Type B pancreatic cell (in vitro differentiated cells): Measurements from ENCODE around the gene CCSER2. TPM values are rescaled to one million over a fixed set of nuclear protein-coding genes. Genes with fewer than 3 reads are reported as not detected.
A peak's percentile ranks its signal among the peaks of the same experiment; 100 is the strongest.

Source experiments
- DNase-seq: peaks from one replicate; pipeline ENCODE4 v3.0.0; 2021; ENCODE audit warnings: mixed read lengths; ENCODE audit not compliant: unreplicated experiment; ENCODE audit errors: extremely low spot score
- H3K27ac Mint-ChIP-seq: 2 replicates; pipeline ENCODE4 v1.8.0; 2021; ENCODE audit warnings: mild to moderate bottlenecking, mixed read lengths
- H3K27me3 Mint-ChIP-seq: 2 replicates; pipeline ENCODE4 v1.8.0; 2021; ENCODE audit warnings: mixed read lengths
- H3K36me3 Mint-ChIP-seq: 2 replicates; pipeline ENCODE4 v1.8.0; 2021; ENCODE audit warnings: mixed read lengths
- H3K4me1 Mint-ChIP-seq: one replicate; pipeline ENCODE4 v1.8.0; 2021; ENCODE audit warnings: mixed read lengths; ENCODE audit not compliant: unreplicated experiment
- H3K4me3 Mint-ChIP-seq: 2 replicates; pipeline ENCODE4 v1.8.0; 2021; ENCODE audit warnings: mild to moderate bottlenecking, mixed read lengths
- H3K9me3 Mint-ChIP-seq: 2 replicates; pipeline ENCODE4 v1.8.0; 2021; ENCODE audit warnings: mixed read lengths
- total RNA-seq: library from RNA; stranded (reverse); gene quantifications from 2 replicates; pipeline ENCODE4 v1.2.1, GENCODE V29; 2021; ENCODE audit warnings: low replicate concordance
- TF ChIP-seq, protein P1 (sequence below): fragments of 200-600 bp; sonication (generic); conservative IDR thresholded peaks from 2 replicates; pipeline ENCODE4 v1.5.0; 2021; ENCODE audit warnings: antibody characterized with exemption, mild to moderate bottlenecking

Gene CCSER2
- total RNA-seq, 1 donor from 2014 or later, result 43.9 TPM

DNA sequence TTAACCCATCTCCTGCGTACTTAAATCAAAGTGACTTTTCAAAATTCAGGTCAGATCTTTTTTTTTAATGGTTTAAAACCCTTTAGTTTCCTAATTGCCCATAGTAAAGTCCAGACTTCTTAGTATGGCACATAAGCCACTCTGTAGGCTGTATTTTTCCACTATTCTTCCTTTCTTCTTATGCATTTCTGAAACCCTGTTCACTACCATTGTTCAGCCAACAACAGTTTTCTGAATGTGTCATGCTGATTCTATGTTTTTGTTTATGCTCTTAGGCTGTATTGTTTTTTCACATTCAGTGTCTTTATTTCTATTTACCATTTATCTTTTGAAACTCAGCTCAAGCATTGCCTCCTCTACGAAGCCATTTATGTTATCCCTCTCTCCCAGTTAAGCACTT, 26.7 kb downstream of the CCSER2 start:
- DNase-seq, result no peak
- Mint-ChIP-seq H3K4me3 (no peak overlapping the region), H3K4me1 (peaks cover 29% of the 10 kb centered on the region), H3K36me3 (peaks cover 6% of the 10 kb centered on the region), H3K27ac (no peak overlapping the region), H3K27me3 (no peaks in the 10 kb centered on the region), H3K9me3 (no peaks in the 10 kb centered on the region)
- TF ChIP-seq, protein P1, sequence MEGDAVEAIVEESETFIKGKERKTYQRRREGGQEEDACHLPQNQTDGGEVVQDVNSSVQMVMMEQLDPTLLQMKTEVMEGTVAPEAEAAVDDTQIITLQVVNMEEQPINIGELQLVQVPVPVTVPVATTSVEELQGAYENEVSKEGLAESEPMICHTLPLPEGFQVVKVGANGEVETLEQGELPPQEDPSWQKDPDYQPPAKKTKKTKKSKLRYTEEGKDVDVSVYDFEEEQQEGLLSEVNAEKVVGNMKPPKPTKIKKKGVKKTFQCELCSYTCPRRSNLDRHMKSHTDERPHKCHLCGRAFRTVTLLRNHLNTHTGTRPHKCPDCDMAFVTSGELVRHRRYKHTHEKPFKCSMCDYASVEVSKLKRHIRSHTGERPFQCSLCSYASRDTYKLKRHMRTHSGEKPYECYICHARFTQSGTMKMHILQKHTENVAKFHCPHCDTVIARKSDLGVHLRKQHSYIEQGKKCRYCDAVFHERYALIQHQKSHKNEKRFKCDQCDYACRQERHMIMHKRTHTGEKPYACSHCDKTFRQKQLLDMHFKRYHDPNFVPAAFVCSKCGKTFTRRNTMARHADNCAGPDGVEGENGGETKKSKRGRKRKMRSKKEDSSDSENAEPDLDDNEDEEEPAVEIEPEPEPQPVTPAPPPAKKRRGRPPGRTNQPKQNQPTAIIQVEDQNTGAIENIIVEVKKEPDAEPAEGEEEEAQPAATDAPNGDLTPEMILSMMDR, result no peak

DNA sequence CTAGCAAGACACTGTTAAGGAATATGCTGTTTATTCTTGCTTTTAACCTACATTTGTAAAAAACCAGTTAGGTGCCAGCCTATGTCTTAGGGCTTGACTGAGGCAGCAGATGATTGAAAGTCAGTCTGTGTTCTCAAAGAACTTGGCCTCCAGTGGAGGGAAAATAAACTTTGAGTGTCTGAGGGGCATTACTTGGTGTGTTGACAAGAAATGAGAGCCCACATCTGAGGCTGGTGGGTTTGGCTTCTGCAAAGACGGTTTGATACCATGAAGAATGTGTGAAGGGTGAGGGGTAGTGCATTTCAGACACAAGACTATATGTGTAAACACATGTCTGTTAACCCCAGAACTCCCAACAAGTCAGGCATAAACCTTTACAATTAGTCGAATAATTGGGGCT, 28.5 kb downstream of the CCSER2 start:
- no peak overlapping the region for H3K27ac Mint-ChIP-seq
- TF ChIP-seq, protein P1, result no peak
- peaks cover 40% of the 10 kb centered on the region for H3K4me1 Mint-ChIP-seq
- DNase-seq, result no peak
- no peaks in the 10 kb centered on the region for H3K27me3 Mint-ChIP-seq
- H3K4me3 Mint-ChIP-seq, result no peak overlapping the region
- H3K36me3 Mint-ChIP-seq, result peaks cover 3% of the 10 kb centered on the region
- H3K9me3 Mint-ChIP-seq, result no peaks in the 10 kb centered on the region

DNA sequence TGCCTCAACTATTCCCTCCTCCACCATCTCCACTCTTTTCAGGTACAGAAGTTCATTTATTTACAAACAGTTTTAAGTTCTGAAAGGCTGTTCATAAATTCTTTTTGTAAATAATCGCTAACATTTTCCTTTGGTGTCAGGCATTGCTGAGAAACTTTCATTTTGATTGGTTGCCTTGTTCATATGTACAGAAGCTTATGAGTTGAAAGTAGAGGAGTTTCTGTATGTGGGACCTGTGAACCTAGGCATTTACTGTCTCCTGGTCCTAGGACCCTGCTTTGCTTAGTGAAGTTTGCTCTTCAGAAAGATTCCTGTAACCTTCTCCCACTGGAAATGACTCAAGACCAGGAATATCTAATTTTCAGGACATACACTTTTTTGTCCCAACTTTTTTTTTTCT, 30.4 kb downstream of the CCSER2 start:
- H3K4me1 Mint-ChIP-seq, result peaks cover 37% of the 10 kb centered on the region
- H3K9me3 Mint-ChIP-seq, result no peaks in the 10 kb centered on the region
- no peak for DNase-seq
- peaks cover 3% of the 10 kb centered on the region for H3K36me3 Mint-ChIP-seq
- no peak overlapping the region for H3K27ac Mint-ChIP-seq
- H3K4me3 Mint-ChIP-seq, result no peak overlapping the region
- H3K27me3 Mint-ChIP-seq, result no peaks in the 10 kb centered on the region
- TF ChIP-seq, protein P1, result no peak

DNA sequence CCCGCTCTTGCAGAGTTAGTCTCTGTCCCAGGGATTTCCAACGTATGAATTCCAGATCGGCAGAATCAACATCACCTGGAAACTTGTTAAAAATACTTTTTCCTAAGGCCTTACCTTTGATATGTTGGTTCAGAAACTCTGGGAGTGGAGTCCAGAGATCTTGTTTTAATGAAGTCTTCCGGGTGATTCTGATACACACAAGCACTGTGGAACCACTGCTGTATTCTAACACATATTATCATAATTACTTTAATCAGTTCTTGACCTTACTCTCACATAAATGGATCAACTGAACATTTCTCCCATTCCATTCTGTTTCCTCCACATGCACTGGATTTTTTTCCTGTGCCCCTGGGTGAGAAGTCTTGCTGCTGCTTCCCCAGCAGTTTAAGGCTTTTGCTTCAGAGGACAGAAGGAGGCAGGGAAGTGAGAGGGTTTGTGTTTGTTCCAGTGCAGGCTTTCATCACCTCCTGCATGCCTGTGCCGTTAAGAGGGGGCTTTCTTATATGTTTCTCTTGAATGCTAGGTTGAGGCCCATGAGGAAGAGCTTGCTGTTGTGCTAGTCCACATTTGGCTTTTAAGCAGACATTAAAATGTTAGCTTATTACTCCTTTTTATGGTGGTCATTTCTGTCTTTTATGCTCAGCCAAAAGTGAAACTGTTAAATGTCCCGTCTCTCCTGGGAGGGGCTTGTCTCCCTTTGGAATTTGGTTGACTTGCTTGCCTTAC, 32.4 kb downstream of the CCSER2 start:
- H3K27ac Mint-ChIP-seq, result peak overlapping the region; percentile 75
- H3K4me1 Mint-ChIP-seq, result peaks cover 23% of the 10 kb centered on the region
- peak overlapping the region; percentile 31 for H3K4me3 Mint-ChIP-seq

DNA sequence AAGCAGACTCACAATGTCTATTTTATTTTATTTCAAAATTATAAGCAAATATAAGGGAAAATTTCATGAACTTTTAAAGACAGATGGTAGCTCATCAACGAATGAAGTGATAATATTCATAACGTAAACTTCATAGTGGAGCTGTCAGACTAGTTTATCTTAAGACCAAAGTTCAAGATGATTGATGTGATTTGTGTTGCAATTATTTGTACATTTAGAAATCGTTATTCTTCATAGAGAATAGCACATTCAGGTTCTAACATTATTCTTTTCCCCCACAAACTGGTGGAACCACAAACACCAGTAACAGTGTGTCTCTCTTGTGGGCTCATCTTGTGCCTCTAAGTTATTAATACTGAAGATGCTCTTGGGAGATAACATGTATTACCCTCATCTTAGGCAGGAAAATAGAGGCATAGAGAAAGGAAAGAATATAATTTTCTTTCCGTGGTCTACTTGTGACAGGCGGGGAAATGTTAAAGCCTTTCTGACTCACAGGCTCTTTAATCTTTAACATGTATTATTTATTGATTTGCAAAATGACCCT, 37.0 kb downstream of the CCSER2 start:
- Mint-ChIP-seq H3K4me1 (peaks cover 19% of the 10 kb centered on the region), H3K27ac (no peak overlapping the region), H3K27me3 (no peaks in the 10 kb centered on the region), H3K4me3 (no peak overlapping the region), H3K9me3 (no peaks in the 10 kb centered on the region), H3K36me3 (peaks cover 4% of the 10 kb centered on the region)
- TF ChIP-seq, protein P1, result no peak
- no peak for DNase-seq

More for the DNA sequence above, 32.4 kb downstream of the CCSER2 start:
- TF ChIP-seq, protein P1, result no peak
- DNase-seq, result no peak
- peaks cover 3% of the 10 kb centered on the region for H3K36me3 Mint-ChIP-seq
- H3K9me3 Mint-ChIP-seq, result no peaks in the 10 kb centered on the region
- H3K27me3 Mint-ChIP-seq, result no peaks in the 10 kb centered on the region
